HCT116 (cell line): ENCODE results near the gene NDUFS6.

Experiments
- EGR1 ChIP-seq: IDR thresholded peaks from 2 replicates; pipeline ENCODE4 v1.6.1; 2012; ENCODE audit warnings: low read depth
- ELF1 ChIP-seq: IDR thresholded peaks from 2 replicates; pipeline ENCODE4 v1.6.1; 2012; ENCODE audit warnings: low read depth, borderline replicate concordance
- EZH2phosphoT487 ChIP-seq: fragments of 200-600 bp; IDR thresholded peaks from 2 replicates; pipeline ENCODE4 v1.6.1; 2018; ENCODE audit warnings: antibody characterized with exemption, borderline replicate concordance
- POLR2A ChIP-seq: IDR thresholded peaks from 2 replicates; pipeline ENCODE4 v1.7.0; 2011; ENCODE audit warnings: borderline replicate concordance; ENCODE audit not compliant: insufficient read depth, insufficient read length; ENCODE audit errors: extremely low read depth
- POLR2AphosphoS5 ChIP-seq: IDR thresholded peaks from 2 replicates; pipeline ENCODE4 v1.6.1; 2011; ENCODE audit warnings: mild to moderate bottlenecking, low read depth, low read length, moderate library complexity
- RAD21 ChIP-seq: IDR thresholded peaks from 2 replicates; pipeline ENCODE4 v1.6.1; 2012; ENCODE audit warnings: low read depth, mild to moderate bottlenecking
- SP1 ChIP-seq: IDR thresholded peaks from 2 replicates; pipeline ENCODE4 v1.6.1; 2012; ENCODE audit warnings: low read depth
- SRF ChIP-seq: IDR thresholded peaks from 2 replicates; pipeline ENCODE4 v1.6.1; 2012; ENCODE audit warnings: low read depth
- TCF7L2 ChIP-seq: IDR thresholded peaks from 2 replicates; pipeline ENCODE4 v1.7.0; 2011; ENCODE audit warnings: borderline replicate concordance, inconsistent platforms; ENCODE audit not compliant: insufficient read depth, insufficient read length; ENCODE audit errors: extremely low read depth
- TF ChIP-seq, protein P1 (sequence below), 3 experiments: fragments of 200-600 bp in 1 of 3; sonication (generic) in 1 of 3; IDR thresholded peaks in 2 of 3; conservative IDR thresholded peaks in 1 of 3; 2 replicates each; pipeline ENCODE4 v1.5.1; 2012 to 2017; ENCODE audit warnings: low read depth in 2 of 3, low read length in 2 of 3, antibody characterized with exemption in 1 of 3, borderline replicate concordance in 1 of 3, control low read depth in 1 of 3, mild to moderate bottlenecking in 1 of 3, mixed read lengths in 1 of 3, mixed run types in 1 of 3, moderate library complexity in 1 of 3; ENCODE audit not compliant: insufficient read depth in 1 of 3
- TF ChIP-seq, protein P2 (sequence below): IDR thresholded peaks from 2 replicates; pipeline ENCODE4 v1.6.1; 2012; ENCODE audit warnings: low read depth
- TF ChIP-seq, protein P3 (sequence below): IDR thresholded peaks from 2 replicates; pipeline ENCODE4 v1.6.1; 2012
- TF ChIP-seq, protein P4 (sequence below): IDR thresholded peaks from 2 replicates; pipeline ENCODE4 v1.6.1; 2012

DNA sequence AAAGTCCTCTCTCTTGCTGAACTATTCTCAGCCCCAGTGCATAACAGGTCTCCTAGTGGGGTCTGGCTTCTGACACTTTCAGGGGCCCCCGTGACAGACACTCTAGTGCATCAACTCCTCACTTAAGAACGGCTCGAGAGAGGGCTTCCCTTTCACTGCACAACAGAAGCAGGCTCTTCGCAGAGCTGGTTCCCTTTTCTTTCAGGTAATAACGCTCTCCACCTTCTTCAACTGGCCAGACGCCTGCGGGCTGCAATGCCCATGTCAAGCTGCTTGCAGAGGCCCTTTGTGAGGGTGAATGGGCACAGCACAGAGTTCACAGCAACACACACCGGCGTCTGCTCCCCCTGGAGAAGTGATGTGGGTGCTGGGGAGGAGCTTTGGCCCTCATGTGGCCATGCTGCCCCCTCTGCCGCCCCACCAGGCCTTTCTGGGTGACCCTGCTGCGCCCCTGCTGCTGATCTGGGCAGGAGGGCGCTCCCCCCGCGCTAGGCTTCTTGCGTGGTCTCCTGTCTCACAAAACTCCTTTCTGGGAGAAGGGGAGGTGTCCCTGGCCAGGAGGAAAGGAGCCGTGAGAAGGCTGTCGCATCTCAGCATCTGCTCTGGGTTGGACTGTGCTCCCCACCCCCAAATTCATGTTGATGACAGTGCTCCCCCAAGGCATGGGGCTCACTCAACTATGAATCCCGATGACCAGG lies 4.0 kb upstream of the NDUFS6 start:
- no peak for TF ChIP-seq POLR2AphosphoS5
- TF ChIP-seq, protein P1, sequence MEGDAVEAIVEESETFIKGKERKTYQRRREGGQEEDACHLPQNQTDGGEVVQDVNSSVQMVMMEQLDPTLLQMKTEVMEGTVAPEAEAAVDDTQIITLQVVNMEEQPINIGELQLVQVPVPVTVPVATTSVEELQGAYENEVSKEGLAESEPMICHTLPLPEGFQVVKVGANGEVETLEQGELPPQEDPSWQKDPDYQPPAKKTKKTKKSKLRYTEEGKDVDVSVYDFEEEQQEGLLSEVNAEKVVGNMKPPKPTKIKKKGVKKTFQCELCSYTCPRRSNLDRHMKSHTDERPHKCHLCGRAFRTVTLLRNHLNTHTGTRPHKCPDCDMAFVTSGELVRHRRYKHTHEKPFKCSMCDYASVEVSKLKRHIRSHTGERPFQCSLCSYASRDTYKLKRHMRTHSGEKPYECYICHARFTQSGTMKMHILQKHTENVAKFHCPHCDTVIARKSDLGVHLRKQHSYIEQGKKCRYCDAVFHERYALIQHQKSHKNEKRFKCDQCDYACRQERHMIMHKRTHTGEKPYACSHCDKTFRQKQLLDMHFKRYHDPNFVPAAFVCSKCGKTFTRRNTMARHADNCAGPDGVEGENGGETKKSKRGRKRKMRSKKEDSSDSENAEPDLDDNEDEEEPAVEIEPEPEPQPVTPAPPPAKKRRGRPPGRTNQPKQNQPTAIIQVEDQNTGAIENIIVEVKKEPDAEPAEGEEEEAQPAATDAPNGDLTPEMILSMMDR (IDR thresholded peaks at IDR 0.05 in 2 of 3, conservative IDR thresholded peaks at IDR 0.05 in 1 of 3; ENCODE audit: borderline replicate concordance in 1 of 3, insufficient read depth in 1 of 3, low read depth in 2 of 3, low read length in 2 of 3), result no peak
- no peak for TF ChIP-seq TCF7L2
- TF ChIP-seq, protein P2, sequence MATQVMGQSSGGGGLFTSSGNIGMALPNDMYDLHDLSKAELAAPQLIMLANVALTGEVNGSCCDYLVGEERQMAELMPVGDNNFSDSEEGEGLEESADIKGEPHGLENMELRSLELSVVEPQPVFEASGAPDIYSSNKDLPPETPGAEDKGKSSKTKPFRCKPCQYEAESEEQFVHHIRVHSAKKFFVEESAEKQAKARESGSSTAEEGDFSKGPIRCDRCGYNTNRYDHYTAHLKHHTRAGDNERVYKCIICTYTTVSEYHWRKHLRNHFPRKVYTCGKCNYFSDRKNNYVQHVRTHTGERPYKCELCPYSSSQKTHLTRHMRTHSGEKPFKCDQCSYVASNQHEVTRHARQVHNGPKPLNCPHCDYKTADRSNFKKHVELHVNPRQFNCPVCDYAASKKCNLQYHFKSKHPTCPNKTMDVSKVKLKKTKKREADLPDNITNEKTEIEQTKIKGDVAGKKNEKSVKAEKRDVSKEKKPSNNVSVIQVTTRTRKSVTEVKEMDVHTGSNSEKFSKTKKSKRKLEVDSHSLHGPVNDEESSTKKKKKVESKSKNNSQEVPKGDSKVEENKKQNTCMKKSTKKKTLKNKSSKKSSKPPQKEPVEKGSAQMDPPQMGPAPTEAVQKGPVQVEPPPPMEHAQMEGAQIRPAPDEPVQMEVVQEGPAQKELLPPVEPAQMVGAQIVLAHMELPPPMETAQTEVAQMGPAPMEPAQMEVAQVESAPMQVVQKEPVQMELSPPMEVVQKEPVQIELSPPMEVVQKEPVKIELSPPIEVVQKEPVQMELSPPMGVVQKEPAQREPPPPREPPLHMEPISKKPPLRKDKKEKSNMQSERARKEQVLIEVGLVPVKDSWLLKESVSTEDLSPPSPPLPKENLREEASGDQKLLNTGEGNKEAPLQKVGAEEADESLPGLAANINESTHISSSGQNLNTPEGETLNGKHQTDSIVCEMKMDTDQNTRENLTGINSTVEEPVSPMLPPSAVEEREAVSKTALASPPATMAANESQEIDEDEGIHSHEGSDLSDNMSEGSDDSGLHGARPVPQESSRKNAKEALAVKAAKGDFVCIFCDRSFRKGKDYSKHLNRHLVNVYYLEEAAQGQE, result no peak
- no peak for TF ChIP-seq SRF
- no peak for TF ChIP-seq SP1
- no peak for TF ChIP-seq EGR1
- no peak for TF ChIP-seq ELF1
- no peak for TF ChIP-seq RAD21
- TF ChIP-seq, protein P3, sequence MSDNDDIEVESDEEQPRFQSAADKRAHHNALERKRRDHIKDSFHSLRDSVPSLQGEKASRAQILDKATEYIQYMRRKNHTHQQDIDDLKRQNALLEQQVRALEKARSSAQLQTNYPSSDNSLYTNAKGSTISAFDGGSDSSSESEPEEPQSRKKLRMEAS, result no peak
- TF ChIP-seq, protein P4, sequence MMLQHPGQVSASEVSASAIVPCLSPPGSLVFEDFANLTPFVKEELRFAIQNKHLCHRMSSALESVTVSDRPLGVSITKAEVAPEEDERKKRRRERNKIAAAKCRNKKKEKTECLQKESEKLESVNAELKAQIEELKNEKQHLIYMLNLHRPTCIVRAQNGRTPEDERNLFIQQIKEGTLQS, result no peak
- no peak for TF ChIP-seq EZH2phosphoT487
- no peak for TF ChIP-seq POLR2A
